Ovary (tissue), 3 donors: ENCODE measurements around the gene OR7A5.

Source experiments
- EP300 ChIP-seq: sonication (generic); formaldehyde crosslinking; IDR thresholded peaks from one replicate; pipeline ENCODE4 v1.6.1; 2017; ENCODE audit warnings: antibody characterized with exemption
- POLR2A ChIP-seq: fragments of 450-650 bp; IDR thresholded peaks from one replicate; pipeline ENCODE4 v1.6.1; 2017; ENCODE audit warnings: antibody characterized with exemption, mild to moderate bottlenecking, moderate library complexity
- TF ChIP-seq, protein P1 (sequence below), 3 donors: fragments of 450-650 bp in 2 of 3; fragments of 200-600 bp in 1 of 3; IDR thresholded peaks; one replicate each; pipeline versions ENCODE4 v1.5.1 to v1.8.0; 2016 to 2022; ENCODE audit warnings: antibody characterized with exemption in 3 of 3, mild to moderate bottlenecking in 1 of 3
- donor health status: DM: no; HTN: no; CAD: no.

DNA sequence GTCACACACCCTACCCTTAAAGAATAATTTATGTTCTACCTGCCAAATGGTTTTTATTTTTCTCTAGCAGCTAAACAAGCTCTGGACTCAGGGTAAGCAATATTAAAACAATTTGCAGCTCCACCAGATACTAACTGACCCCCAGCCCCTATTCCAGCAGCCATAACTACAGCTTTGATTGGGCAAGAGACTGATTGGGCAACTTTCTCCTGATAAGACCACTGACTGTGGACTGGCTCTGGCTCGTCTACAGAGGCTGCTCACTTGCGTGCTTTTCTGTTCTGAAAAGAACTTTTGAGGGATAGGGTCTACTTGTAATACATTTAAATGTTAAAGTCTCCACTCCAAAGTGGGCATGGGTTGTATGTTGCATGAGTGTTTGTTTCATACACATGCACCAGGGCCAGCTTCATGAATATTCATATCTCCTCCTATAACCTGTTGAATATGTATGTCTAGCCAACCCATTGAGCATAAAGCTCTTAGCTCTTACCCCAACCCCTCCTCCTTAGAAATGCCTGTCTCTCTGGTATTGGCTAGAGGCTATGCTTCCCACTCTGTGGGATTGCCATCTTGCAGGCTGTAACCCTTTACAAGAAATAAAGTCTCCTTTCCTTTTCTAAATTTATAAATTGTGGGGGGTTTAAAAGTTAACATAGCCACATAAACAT, 19.9 kb downstream of the OR7A5 start:
- TF ChIP-seq EP300 (no peak), POLR2A (no peak)
- TF ChIP-seq, protein P1, sequence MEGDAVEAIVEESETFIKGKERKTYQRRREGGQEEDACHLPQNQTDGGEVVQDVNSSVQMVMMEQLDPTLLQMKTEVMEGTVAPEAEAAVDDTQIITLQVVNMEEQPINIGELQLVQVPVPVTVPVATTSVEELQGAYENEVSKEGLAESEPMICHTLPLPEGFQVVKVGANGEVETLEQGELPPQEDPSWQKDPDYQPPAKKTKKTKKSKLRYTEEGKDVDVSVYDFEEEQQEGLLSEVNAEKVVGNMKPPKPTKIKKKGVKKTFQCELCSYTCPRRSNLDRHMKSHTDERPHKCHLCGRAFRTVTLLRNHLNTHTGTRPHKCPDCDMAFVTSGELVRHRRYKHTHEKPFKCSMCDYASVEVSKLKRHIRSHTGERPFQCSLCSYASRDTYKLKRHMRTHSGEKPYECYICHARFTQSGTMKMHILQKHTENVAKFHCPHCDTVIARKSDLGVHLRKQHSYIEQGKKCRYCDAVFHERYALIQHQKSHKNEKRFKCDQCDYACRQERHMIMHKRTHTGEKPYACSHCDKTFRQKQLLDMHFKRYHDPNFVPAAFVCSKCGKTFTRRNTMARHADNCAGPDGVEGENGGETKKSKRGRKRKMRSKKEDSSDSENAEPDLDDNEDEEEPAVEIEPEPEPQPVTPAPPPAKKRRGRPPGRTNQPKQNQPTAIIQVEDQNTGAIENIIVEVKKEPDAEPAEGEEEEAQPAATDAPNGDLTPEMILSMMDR (IDR thresholded peaks at IDR 0.05): no peak
